Measurements from ENCODE around the gene MACROD1.

DNA sequence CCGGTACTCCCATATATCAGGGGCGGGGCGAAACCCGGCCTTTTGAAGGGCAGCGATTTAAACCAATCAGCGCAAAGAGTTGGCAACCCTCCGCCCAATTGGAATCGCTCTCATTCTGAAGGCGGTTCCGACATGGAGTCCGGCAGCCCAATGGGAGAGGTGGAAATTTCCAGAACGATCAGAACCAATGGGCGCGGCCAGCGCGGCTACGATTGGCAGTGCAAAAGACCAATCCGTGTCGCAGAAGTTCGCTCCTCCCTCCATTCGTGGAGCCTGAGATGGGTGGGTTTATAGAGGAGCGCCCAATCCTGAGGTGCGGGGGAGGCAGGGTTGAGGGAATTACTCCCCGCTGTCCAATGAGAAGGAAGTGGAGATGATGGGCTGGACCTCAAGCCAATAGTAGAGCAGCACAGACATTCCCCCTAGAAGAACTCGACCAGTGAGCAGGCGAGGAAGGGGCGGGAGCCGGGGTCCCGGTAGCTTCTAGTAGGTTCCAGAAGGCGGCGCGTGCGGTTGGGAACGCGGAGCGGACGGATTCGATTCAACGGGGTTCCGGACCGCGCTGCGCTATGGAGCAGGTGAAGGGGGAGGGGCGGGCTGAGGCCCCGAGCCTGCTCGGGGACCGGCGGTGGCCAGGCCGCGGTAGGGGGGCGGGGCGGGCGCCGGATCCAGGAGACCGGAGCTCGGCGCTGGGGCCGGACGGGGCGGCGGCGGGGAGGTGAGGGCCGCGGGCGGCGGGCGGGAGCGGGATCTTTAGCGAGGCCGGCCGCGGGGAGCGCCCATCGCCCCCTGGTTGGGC, 20.0 kb upstream of the MACROD1 start, which contains the start of gene STIP1:
- TF ChIP-seq, protein P1, sequence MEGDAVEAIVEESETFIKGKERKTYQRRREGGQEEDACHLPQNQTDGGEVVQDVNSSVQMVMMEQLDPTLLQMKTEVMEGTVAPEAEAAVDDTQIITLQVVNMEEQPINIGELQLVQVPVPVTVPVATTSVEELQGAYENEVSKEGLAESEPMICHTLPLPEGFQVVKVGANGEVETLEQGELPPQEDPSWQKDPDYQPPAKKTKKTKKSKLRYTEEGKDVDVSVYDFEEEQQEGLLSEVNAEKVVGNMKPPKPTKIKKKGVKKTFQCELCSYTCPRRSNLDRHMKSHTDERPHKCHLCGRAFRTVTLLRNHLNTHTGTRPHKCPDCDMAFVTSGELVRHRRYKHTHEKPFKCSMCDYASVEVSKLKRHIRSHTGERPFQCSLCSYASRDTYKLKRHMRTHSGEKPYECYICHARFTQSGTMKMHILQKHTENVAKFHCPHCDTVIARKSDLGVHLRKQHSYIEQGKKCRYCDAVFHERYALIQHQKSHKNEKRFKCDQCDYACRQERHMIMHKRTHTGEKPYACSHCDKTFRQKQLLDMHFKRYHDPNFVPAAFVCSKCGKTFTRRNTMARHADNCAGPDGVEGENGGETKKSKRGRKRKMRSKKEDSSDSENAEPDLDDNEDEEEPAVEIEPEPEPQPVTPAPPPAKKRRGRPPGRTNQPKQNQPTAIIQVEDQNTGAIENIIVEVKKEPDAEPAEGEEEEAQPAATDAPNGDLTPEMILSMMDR (IDR thresholded peaks at IDR 0.05) = peak in 4 of 6 experiments; percentile 10 to 52 (median 33)
- peak; percentile 48 to 51 for TF ChIP-seq POLR2A (IDR thresholded peaks at IDR 0.05)

All from adrenal gland (tissue), 5 donors.